HG03520 (cell line): ENCODE data around the gene TGM1.
"Not testable (repeated sequence)": the region's sequence is repeated elsewhere in the genome, so short reads cannot be mapped to it uniquely, and the experiment has no call there.

ENCODE experiments used
- ATAC-seq: cut with Tn5 transposase; IDR thresholded peaks from one replicate; pipeline ENCODE4 v1.9.1; 2021; ENCODE audit warnings: mild to moderate bottlenecking, moderate library complexity; ENCODE audit not compliant: unreplicated experiment

TGM1 gene

DNA sequence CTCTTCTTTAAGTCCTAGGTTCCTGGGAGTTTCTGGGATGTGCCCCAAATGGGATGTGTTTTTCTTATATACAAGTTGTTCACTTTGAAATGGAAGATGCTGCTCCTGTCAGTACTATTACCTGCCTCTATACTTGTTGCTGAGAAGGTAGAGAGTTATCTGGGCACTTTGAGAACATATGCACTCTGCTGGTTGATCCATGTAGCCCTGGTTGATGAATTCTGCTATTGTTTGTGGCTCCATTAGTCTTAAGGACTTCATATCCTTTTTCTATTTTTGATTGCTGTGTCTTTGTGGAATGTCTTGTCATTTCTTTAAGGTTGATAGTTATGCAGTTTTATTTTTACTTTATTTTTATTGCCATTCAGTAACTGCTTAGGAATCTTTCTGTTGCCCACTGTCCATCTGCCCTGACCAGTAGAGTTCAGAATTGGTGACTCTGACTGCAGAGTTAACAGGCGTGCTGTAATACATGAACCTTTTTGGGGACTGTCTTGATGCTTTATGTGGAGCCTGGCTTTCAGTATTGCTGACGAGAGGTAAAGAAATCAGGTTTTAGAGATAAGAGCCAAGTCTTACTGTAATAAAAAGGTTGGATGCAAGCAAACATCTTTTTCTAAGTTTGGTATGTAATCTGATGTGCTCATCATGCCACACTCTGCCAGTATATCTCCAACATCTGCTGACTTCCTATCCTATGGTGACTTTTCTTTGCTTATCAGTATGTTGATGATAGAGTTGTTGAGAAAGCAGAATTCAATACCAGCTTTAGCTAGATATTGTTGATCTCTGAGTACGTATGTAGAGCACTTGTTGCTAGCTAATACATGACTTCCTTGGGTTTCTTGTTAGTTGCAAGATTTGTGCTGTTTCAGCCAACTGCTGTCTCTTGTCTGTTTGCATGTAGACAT is 28.6 kb downstream of the TGM1 start:
- no peak for ATAC-seq

DNA sequence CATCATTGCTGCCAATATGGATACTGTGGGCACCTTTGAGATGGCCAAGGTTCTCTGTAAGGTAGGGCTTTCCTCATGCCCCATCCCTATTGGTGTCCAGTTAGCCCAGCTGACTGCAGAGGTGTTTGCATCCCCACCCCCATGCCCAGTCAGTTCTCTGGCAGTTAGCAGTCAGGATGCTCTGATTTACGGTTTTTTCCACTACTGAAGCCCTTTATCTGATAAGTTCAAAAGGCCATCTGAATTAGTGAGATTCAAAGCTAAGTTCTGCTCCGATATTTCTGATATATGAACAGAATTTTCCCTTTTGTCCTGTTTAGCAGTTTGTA is 29.5 kb downstream of the TGM1 start:
- ATAC-seq = no peak

DNA sequence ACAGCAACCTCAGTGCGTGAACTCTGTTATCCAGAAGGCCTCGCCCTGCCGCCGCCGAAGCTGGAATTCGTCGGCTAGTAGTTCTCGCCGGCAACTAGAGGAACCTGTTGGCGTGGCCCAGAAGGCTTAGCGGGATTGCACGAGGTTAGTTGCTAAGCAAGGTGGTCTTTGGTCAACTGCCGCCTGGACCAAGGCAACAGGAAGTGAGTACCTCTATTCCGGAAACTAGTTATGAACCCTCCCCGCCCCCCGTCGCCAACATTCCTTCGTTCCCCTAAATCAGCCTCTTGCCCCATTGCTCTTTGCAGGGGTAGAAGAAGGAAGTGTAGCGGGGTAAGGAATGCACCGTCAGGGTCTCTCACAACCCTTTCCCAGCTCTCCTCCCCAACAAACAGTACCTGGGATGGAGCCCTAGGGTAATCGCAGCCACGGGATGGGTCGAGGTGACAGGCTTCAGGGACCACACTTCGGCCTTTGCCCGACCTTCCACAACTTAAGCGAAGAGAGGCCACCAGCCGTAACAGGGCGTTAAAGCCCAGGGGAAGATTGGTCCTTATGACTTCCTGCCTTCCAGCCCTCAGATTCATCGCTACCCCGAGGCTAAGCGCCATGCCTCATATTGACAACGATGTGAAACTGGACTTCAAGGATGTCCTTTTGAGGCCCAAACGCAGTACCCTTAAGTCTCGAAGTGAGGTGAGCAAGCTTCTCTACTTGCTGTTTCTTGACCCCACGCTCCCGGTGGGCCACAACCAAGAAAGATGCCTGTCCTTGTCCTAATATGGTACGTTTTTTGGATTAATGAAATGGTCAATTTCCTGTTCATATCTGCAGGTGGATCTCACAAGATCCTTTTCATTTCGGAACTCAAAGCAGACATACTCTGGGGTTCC is 30.1 kb downstream of the TGM1 start, which contains the start of gene GMPR2:
TSS of gene GMPR2 (plus strand) at position 285 of the 893 bp plus-strand sequence. CDS start at position 610, 325 bp downstream.
- ATAC-seq = peak; percentile 44

DNA sequence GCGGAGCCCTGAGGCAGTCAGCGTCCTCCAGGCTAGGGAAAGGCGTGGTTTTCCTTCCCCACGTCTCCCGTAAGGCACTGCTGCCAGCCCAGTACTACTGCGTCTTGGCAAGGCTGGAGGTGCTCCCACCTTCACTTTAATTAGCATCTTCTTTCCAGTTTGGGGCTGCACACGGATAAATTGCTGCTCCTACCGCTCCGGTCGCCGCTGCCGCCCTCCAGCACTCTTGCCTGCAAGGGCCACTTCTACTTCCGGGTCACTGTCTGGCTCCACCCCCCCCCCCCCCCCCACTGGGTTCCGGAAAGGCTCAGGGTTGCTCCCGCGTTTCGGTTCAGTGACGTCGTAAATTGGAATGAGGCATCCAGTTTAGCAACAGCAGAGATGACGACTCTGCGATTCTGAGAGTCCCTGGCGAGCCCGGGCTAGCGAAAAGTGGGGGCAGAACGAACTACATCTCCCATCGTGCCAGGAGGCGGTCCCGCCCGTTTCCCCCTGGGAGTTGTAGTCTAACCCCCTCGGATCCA is 30.8 kb downstream of the TGM1 start, which contains the start of gene NEDD8:
TSS of gene NEDD8 (minus strand) at position 247 of the 524 bp plus-strand sequence. CDS start at position 147, 100 bp downstream.
- ATAC-seq = peak; percentile 67

DNA sequence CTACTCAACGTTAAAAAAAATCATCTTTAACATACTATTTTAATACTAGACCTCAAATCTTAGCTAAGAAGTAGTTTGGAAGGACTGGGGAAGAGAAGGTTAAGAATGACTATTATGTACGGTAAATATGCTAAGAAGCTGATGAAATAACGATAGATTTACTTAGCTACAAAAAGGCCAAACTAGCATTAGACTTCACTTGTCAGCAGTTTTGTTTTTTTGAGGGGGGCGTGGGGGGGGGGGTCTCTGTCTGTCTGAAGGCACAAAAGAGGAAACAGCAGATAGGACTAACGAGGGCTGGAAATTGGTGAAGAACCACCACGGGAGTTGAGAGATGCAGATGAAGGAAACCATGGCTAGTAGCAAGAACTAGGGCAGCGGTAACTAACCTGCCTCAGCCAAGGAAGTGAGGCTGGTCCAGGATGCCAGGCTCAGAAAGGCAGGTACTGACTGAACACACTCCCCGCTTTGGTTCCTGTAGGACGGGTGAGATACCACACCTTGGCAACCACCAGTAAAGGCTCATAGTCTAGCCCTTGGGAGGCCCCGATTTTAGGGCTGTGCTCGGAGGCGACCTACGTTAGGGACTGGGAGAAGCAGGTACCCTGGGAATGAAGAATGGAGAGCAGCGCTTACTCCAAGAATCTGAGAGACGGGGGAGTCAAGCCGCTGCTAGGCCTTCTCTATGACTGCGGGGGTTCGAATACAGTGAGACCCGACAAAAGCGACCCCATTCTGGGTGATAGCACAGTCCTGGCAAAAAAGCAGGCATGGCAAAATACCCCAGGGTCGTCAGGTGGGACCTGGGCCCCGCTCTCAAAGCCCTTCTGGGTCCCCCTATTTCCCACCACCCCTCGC is 31.5 kb downstream of the TGM1 start:
- no peak for ATAC-seq

DNA sequence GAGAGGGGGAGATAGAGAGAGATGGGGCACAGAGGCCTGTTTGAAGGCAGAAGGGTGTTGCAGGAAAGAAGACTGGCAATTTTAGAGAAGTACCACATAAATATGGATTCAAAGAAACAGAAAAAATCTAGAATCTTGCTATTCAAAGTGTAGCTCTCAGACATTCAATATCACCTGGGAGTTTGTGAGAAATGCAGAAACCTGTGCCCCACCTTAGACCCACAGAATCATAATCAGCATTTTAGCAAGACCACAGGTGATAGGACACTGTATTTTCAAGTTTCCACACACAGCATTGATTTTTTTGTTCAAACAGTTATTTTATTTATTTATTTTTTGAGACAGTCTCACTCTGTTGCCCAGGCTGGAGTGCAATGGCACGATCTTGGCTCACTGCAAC is 34.1 kb downstream of the TGM1 start:
- no peak for ATAC-seq

DNA sequence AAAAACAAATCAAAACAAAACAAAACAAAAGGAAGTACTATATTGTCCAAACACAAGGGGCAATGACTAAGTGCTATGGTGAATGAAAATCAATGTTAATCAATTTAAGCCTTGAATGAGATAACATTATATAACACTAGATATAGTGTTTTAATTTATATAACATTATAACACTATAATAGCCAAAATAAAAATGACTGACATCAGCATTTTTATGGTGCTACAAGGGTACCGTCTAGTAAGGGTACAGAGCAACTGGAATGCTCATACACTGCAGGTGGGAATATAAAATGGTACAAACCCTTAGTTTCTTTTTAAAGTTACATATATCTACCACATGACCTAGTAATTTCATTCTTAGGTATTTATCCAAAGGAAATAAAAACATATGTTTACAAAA is 36.5 kb downstream of the TGM1 start:
- ATAC-seq = no peak

DNA sequence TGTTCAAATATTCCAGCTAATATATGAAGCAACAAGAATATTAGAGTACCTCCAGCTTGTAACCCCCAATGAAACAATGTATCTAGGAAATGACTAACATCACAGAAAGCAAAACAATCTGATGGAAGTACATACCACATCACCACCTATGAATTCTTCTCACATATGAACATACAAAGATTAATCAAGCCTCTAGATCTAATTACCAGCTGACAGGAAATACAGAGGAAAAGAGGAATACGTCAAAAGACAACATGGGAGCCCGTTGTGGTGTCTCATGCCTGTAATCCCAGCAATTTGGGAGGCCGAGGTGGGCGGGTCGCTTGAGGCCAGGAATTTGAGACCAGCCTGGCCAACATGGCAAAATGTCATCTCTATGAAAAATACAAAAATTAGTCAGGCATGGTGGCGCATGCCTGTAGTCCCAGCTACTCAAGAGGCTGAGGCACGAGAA is 38.3 kb downstream of the TGM1 start:
- ATAC-seq = no peak

DNA sequence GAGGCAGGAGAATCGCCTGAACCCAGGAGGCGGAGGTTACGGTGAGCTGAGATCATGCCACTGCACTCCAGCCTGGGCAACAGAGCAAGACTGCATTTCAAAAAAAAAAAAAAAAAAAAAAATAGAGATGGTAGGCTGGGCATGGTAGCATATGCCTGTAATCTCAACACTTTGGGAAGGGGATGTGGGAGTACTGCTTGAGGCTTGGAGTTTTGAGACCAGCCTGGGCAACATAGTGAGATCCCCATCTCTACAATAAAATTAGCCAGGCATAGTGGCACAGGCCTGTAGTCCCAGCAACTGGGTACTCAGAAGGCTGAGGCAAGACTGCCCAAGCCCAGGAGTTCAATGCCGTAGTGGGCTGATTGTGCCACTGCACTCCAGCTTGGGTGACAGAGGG is 40.0 kb downstream of the TGM1 start:
- ATAC-seq = not testable (repeated sequence)

DNA sequence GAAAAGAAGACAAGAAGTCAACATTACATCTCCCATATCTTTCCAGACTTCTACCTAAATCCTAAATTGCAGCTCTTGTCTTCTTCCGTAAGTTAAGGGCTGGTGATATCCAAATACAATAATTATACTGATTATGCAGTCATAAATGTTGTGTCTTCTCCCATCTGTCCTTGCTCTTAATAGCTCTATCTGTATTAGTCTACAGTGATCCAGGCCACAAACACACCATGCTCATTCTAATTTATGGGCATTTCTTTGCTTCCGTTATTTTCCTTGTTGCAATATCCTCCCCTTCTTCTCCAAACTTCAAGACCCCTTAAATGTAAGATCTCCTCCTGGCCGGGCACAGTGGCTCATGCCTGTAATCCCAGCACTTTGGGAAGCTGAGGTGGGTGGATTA is 43.5 kb downstream of the TGM1 start:
- no peak for ATAC-seq

DNA sequence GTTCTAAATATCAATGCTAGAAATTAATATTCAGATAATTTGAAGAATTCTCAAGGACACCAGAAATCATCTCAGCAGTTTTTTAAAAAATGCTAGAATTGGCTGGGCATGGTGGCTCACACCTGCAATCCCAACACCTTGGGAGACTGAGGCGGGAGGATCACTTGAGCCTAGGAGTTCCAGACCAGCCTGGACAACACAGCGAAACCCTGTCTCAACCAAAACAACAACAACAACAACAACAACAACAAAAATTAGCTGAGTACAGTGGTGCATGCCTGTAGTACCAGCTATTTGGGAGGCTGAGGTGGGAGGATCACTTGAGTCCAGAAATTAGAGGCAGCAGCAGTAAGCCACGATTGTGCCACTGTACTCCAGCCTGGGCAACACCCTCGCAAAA is 43.9 kb downstream of the TGM1 start:
- no peak for ATAC-seq

DNA sequence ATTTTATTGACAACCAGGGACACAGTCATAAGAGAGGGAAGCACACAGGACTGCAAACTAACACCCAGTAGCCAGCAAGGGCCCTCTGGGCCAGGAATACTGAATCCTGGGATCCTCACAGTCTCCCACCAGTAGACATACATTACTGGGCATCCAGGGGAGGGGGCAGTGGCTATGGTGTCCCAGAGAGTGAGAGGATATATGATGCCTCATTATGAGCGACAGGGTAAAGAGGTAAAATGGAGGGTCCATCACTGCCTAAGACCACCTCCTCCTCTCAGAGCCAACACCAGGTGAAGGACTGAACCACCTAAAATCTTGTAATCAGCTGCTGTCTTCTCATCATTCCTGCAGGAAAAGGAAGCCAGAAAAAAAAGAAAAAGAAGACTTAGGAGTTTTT is 46.1 kb downstream of the TGM1 start:
- not testable (repeated sequence) for ATAC-seq

DNA sequence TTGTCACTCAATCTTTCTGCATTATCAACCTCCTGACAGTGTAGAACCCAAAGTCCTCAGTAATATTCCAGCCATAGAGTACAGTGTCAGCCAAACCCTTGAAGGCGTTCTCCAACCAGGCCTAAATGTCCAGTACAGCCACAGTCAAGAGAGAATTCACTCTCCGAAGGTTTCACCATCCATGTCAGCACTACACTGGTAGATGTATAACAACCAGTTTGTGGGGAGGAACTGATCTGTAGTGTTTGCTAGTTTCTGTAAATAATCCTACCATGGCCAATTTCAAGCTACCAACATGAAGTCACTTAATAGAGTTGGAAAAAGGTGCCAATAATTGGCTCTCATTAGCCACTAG is 46.7 kb downstream of the TGM1 start:
- no peak for ATAC-seq

DNA sequence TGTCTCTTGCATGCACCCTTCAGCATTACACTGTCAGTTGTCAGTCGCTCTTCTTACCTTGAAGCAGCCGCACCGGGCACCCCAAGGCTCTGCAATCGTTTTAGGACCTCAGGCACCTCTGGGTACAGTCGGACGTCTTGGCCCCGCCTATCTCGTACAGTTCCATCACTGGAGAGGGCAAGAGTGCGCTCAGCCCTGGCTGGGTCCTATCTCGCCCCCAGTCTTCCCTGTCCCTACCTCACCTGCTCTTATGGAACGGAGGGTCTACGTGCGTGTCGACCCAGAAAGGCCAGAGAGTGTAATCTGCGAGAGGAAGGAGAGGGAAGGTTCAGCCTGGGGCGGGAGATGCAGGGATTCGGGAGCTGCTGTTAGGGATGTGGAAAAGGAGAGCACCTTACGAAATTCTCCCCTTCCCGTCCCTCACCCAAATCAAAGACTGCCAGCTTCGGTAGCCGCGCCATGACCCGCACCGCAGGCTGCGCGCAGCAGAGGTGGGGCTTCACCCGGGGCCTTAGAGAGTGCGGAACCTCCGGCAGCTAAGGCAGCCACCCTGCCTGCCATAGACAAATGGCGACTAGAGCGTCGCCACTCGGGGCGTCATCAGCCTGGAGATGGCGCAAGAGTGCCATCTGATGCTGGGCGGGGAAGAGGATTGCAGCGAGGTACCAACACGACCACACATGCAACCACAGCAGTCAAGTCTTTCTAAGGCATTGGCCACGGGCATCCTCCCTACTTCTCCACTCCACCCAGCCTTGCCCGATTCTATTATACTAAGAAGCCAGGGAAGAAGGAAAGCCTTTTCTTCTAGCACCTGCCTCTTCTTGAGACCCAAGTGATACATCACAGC is 47.3 kb downstream of the TGM1 start, which contains the start of gene MDP1:
TSS of gene MDP1 (minus strand) at position 572 of the 850 bp plus-strand sequence. CDS start at position 461, 111 bp downstream.
- ATAC-seq = peak; percentile 52

DNA sequence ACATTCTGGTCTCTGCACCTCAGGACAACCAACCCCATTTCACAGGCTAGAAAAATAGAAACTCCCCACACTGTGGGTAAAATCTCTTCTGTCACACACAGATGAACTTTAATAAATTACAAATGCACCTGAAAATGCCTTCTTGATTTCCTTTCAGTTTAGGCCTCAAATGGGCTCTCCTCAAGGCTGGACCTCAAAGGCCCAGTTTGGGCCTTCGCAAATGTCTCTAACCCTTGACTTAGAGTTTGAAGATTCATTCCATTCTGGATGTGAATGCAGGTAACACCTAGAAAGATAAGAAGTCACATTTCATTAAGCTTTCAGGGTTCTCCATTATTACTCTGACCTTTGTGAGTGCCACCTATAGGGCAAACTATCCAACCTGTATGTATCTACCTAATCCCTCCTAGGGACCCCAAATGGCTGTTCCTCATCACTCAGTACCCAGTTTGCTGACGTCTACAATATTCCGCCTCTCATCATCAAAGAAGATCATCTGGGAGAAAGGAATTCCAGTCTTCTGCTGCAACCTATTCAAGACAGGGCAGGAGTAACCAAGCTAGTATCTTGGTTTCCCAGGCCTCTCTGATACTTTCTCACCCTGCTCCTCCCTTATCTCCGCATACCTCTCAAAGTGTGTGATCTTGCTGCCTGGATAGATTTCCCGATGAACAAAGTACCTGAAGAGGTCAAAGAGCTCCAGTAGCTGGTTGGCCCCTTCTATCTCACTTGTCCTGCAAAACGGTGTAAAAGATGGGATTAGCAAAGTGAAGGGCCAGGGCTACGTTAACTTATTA is 48.9 kb downstream of the TGM1 start:
- ATAC-seq = no peak

DNA sequence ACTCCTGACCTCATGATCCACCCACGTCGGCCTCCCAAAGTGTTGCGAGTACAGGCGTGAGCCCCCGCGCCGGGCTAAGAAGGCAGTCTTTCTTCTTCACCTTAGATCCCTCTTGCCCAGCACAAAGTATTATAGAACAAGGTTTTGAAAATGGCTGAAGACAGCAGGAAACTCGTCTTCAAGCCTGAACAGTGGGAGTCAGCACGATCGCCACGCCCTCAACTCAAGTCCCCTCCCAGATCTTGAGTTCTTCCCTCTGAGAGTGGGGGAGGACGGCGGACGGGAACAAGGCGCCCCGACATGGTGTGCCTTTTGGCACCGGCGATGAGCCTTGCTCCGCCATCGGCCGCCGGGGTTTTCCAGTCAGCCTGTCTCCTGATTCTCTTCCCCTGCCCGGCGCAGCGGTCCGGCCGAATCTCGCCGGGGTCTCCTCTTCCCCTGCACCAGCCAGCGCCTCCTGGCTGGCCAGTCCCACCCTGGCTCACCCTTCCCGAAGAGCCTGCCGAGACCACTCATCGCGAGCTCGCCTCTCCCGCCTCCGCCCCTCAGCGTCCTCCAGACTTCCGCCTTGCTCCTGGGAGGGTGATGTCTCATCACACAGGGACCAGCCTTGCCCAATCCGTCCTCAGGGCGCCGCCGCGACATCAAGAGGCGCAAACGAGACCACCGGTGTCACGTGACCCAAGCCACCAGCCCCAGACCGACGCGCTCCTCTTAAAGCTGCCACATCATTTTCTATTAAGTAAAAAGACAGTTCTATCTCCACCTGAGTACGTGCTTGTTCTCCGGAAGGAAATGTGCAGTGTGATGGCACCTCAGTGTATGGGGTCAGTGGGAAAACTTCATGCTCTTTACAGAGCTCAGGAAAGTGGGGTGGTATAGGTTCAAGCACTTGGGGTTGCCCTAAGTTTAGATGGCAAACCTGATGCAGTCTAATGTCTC is 49.8 kb downstream of the TGM1 start, which contains the start of gene CHMP4A:
TSS of gene CHMP4A (minus strand) at position 565 of the 942 bp plus-strand sequence. CDS start at position 516, 49 bp downstream.
- ATAC-seq = peak; percentile 76

DNA sequence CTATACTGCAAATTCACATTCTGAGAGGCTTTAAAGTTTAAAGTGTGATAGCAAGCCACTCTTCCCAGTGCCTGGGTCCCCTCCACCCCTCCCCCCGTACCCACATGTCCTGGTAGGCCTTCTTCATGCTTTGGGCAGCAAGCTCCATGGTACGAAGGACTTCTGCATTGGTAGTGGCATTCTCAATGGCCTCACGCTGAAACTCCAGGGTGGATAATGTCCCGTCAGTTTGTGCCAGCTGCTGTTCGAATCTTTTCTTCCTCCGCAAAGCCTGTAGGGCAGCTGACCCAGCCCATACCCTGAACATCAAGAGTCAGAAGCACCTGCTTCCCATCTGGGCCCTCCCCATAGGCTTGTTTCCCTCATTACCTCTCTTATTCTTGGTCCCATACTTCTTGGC is 51.7 kb downstream of the TGM1 start:
- ATAC-seq = no peak
